Measurements from ENCODE around the gene MRPL23. TPM values are rescaled to one million over a fixed set of nuclear protein-coding genes. Genes with fewer than 3 reads are reported as not detected.

Gene MRPL23
- total RNA-seq, 2 experiments from 2014 or later, result 138 to 142 TPM

GRCh38 chr11:1947592-1948237 is 583 bp downstream of the MRPL23 start:
- CTCF ChIA-PET, result interaction anchor here (0.7 to 4.1 kb wide), 9 partner anchors 26 to 254 kb away, joined by 3 to 16 read pairs (median 3); partner anchors contain the start of gene TNNI2
- POLR2A ChIA-PET, result interaction anchor here (0.7 kb wide), 1 partner anchor 94 kb away, joined by 3 read pairs; no protein-coding TSS in a partner anchor

GRCh38 chr11:1948389-1948788 is 1.3 kb downstream of the MRPL23 start:
- ChIA-PET CTCF (interaction anchor here (1.1 to 4.1 kb wide), 3 partner anchors 66 to 255 kb away, joined by 3 to 16 read pairs (median 9); no protein-coding TSS in a partner anchor), POLR2A (no interaction called here)

- CTCF ChIA-PET, result interaction anchor here (1.4 to 4.1 kb wide), 4 partner anchors 67 to 255 kb away, joined by 4 to 16 read pairs (median 8); no protein-coding TSS in a partner anchor
- POLR2A ChIA-PET, result interaction anchor here (0.6 kb wide), 1 partner anchor 99 kb away, joined by 3 read pairs; no protein-coding TSS in a partner anchor
Measured at GRCh38 chr11:1949302-1949701, 2.2 kb downstream of the MRPL23 start.

GRCh38 chr11:1949922-1950321 is 2.8 kb downstream of the MRPL23 start:
- POLR2A ChIA-PET, result no interaction called here
- CTCF ChIA-PET, result interaction anchor here (0.8 to 3.0 kb wide), 6 partner anchors 68 to 256 kb away, joined by 3 to 9 read pairs (median 4); partner anchors contain the start of gene LSP1

- ChIA-PET CTCF (interaction anchor here (1.1 to 1.5 kb wide), 2 partner anchors 71 to 120 kb away, joined by 3 to 7 read pairs; no protein-coding TSS in a partner anchor), POLR2A (no interaction called here)
Measured at GRCh38 chr11:1952806-1953482, 5.8 kb downstream of the MRPL23 start.

GRCh38 chr11:1953489-1954266 is 6.5 kb downstream of the MRPL23 start:
- POLR2A ChIA-PET, result no interaction called here
- CTCF ChIA-PET, result interaction anchor here (0.7 to 1.5 kb wide), 4 partner anchors 9 to 121 kb away, joined by 3 to 7 read pairs (median 4); no protein-coding TSS in a partner anchor

GRCh38 chr11:1958367-1958766 is 11.2 kb downstream of the MRPL23 start:
- ChIA-PET POLR2A (no interaction called here), CTCF (no interaction called here)

GRCh38 chr11:1959786-1960185 is 12.7 kb downstream of the MRPL23 start:
- ChIA-PET CTCF (no interaction called here), POLR2A (no interaction called here)

GRCh38 chr11:1963864-1964263 is 16.7 kb downstream of the MRPL23 start:
- ChIA-PET POLR2A (no interaction called here), CTCF (no interaction called here)

- POLR2A ChIA-PET, result no interaction called here
- CTCF ChIA-PET, result interaction anchor here (0.5 kb wide), 1 partner anchor 11 kb away, joined by 4 read pairs; no protein-coding TSS in a partner anchor
Measured at GRCh38 chr11:1964348-1964747, 17.2 kb downstream of the MRPL23 start.

- ChIA-PET CTCF (no interaction called here), POLR2A (no interaction called here)
Measured at GRCh38 chr11:1964955-1965354, 17.8 kb downstream of the MRPL23 start.

- POLR2A ChIA-PET, result interaction anchor here (0.6 kb wide), 1 partner anchor 134 kb away, joined by 4 read pairs; no protein-coding TSS in a partner anchor
- CTCF ChIA-PET, result interaction anchor here (0.7 kb wide), 1 partner anchor 185 kb away, joined by 4 read pairs; no protein-coding TSS in a partner anchor
Measured at GRCh38 chr11:1966531-1966930, 19.4 kb downstream of the MRPL23 start.

GRCh38 chr11:1967641-1968225 is 20.6 kb downstream of the MRPL23 start:
- ChIA-PET POLR2A (no interaction called here), CTCF (no interaction called here)

GRCh38 chr11:1968454-1969002 is 21.4 kb downstream of the MRPL23 start:
- ChIA-PET CTCF (no interaction called here), POLR2A (no interaction called here)

- ChIA-PET POLR2A (no interaction called here), CTCF (no interaction called here)
Measured at GRCh38 chr11:1969035-1969434, 21.9 kb downstream of the MRPL23 start.

GRCh38 chr11:1969776-1970175 is 22.6 kb downstream of the MRPL23 start:
- ChIA-PET POLR2A (no interaction called here), CTCF (no interaction called here)

- POLR2A ChIA-PET, result no interaction called here
- CTCF ChIA-PET, result no interaction called here
Measured at GRCh38 chr11:1970956-1971355, 23.8 kb downstream of the MRPL23 start.

- ChIA-PET CTCF (interaction anchor here (0.7 kb wide), 1 partner anchor 11 kb away, joined by 4 read pairs; no protein-coding TSS in a partner anchor), POLR2A (no interaction called here)
Measured at GRCh38 chr11:1975185-1975584, 28.1 kb downstream of the MRPL23 start.
